ENCODE results near the gene GPR153.

Gene GPR153

GRCh38 chr1:6287029-6287428 lies 26.1 kb upstream of the GPR153 start:
- H3K4me3 ChIP-seq (ENCODE audit: insufficient read depth in 1 of 2, low read depth in 1 of 2, low read length in 2 of 2) = no peak overlapping the region
- H2BK15ac ChIP-seq (ENCODE audit: low read depth, poor library complexity, severe bottlenecking) = no peak overlapping the region
- no peak overlapping the region for H2BK5ac ChIP-seq (ENCODE audit: low read depth, low read length, poor library complexity, severe bottlenecking)
- H4K8ac ChIP-seq (ENCODE audit: low read length) = no peak overlapping the region
- peak overlapping the region; percentile 24 for H3K9ac ChIP-seq (ENCODE audit: low read length)
- H2AFZ ChIP-seq (ENCODE audit: low read depth, low read length) = no peak overlapping the region
- H3K4me1 ChIP-seq (ENCODE audit: control insufficient read depth, insufficient read depth, low read depth, low read length) = peaks cover 5% of the 10 kb centered on the region
- no peak overlapping the region for H3K4me2 ChIP-seq (ENCODE audit: low read length, poor library complexity, severe bottlenecking)
- H2BK12ac ChIP-seq (ENCODE audit: low read length in 2 of 2) = no peak overlapping the region
- no peak overlapping the region for H3K18ac ChIP-seq (ENCODE audit: low read depth in 1 of 2, low read length in 2 of 2)
- H3K27me3 ChIP-seq (ENCODE audit: control insufficient read depth in 1 of 2, insufficient read depth in 1 of 2, low read length in 2 of 2) = no peaks in the 10 kb centered on the region
- no peak overlapping the region for H2BK120ac ChIP-seq (ENCODE audit: low read depth, low read length)
- 96% methylated on average over 13 of the region's 13 CpGs for WGBS
- no peak overlapping the region for H3K23ac ChIP-seq (ENCODE audit: low read length in 2 of 2)
- peaks cover 0 to 55% of the 10 kb centered on the region in 2 experiments for H3K36me3 ChIP-seq (ENCODE audit: control insufficient read depth in 1 of 2, insufficient read depth in 2 of 2, low read depth in 1 of 2, low read length in 2 of 2)
- no peaks in the 10 kb centered on the region for H3K9me3 ChIP-seq (ENCODE audit: control insufficient read depth, low read length)
- H2AK5ac ChIP-seq (ENCODE audit: low read length, severe bottlenecking) = no peak overlapping the region
- H3K4ac ChIP-seq (ENCODE audit: low read depth in 1 of 2, low read length in 2 of 2) = no peak overlapping the region
- H3K14ac ChIP-seq (ENCODE audit: low read length in 2 of 2) = no peak overlapping the region
- H3K79me1 ChIP-seq (replicated peaks; ENCODE audit: low read length, poor library complexity, severe bottlenecking) = peaks cover 8% of the 10 kb centered on the region
- DNase-seq = no peak
- H4K91ac ChIP-seq (ENCODE audit: low read length) = no peak overlapping the region
- no peak overlapping the region for H3K27ac ChIP-seq (ENCODE audit: low read length, poor library complexity, severe bottlenecking)

GRCh38 chr1:6286266-6286665 lies 25.4 kb upstream of the GPR153 start:
- no peak overlapping the region for H2BK120ac ChIP-seq (ENCODE audit: low read depth, low read length)
- no peaks in the 10 kb centered on the region for H3K27me3 ChIP-seq (ENCODE audit: control insufficient read depth in 1 of 2, insufficient read depth in 1 of 2, low read length in 2 of 2)
- peaks cover 7% of the 10 kb centered on the region for H3K79me1 ChIP-seq (replicated peaks; ENCODE audit: low read length, poor library complexity, severe bottlenecking)
- no peak overlapping the region for H3K27ac ChIP-seq (ENCODE audit: low read length, poor library complexity, severe bottlenecking)
- no peak overlapping the region for H4K8ac ChIP-seq (ENCODE audit: low read length)
- no peak overlapping the region for H3K4me2 ChIP-seq (ENCODE audit: low read length, poor library complexity, severe bottlenecking)
- no peak for DNase-seq
- no peak overlapping the region for H2BK12ac ChIP-seq (ENCODE audit: low read length in 2 of 2)
- H2BK5ac ChIP-seq (ENCODE audit: low read depth, low read length, poor library complexity, severe bottlenecking) = no peak overlapping the region
- no peak overlapping the region for H3K23ac ChIP-seq (ENCODE audit: low read length in 2 of 2)
- no peak overlapping the region for H2BK15ac ChIP-seq (ENCODE audit: low read depth, poor library complexity, severe bottlenecking)
- H3K4me1 ChIP-seq (ENCODE audit: control insufficient read depth, insufficient read depth, low read depth, low read length) = peaks cover 3% of the 10 kb centered on the region
- WGBS = 97% methylated on average over 8 of the region's 8 CpGs
- H4K91ac ChIP-seq (ENCODE audit: low read length) = peak overlapping the region; percentile 48
- no peak overlapping the region for H2AFZ ChIP-seq (ENCODE audit: low read depth, low read length)
- H3K9me3 ChIP-seq (ENCODE audit: control insufficient read depth, low read length) = no peaks in the 10 kb centered on the region
- peaks cover 0 to 53% of the 10 kb centered on the region in 2 experiments for H3K36me3 ChIP-seq (ENCODE audit: control insufficient read depth in 1 of 2, insufficient read depth in 2 of 2, low read depth in 1 of 2, low read length in 2 of 2)
- no peak overlapping the region for H3K4ac ChIP-seq (ENCODE audit: low read depth in 1 of 2, low read length in 2 of 2)
- H3K18ac ChIP-seq (ENCODE audit: low read depth in 1 of 2, low read length in 2 of 2) = no peak overlapping the region
- no peak overlapping the region for H2AK5ac ChIP-seq (ENCODE audit: low read length, severe bottlenecking)
- no peak overlapping the region for H3K4me3 ChIP-seq (ENCODE audit: insufficient read depth in 1 of 2, low read depth in 1 of 2, low read length in 2 of 2)
- no peak overlapping the region for H3K9ac ChIP-seq (ENCODE audit: low read length)
- H3K14ac ChIP-seq (ENCODE audit: low read length in 2 of 2) = no peak overlapping the region

- DNase-seq = no peak
- Histone ChIP-seq H3K18ac (ENCODE audit: low read depth in 1 of 2, low read length in 2 of 2) (no peak overlapping the region), H3K4ac (ENCODE audit: low read depth in 1 of 2, low read length in 2 of 2) (no peak overlapping the region), H2AK5ac (ENCODE audit: low read length, severe bottlenecking) (no peak overlapping the region), H3K27me3 (ENCODE audit: control insufficient read depth in 1 of 2, insufficient read depth in 1 of 2, low read length in 2 of 2) (no peaks in the 10 kb centered on the region), H3K14ac (ENCODE audit: low read length in 2 of 2) (no peak overlapping the region), H2BK12ac (ENCODE audit: low read length in 2 of 2) (no peak overlapping the region), H4K91ac (ENCODE audit: low read length) (no peak overlapping the region), H2BK15ac (ENCODE audit: low read depth, poor library complexity, severe bottlenecking) (no peak overlapping the region), H2BK5ac (ENCODE audit: low read depth, low read length, poor library complexity, severe bottlenecking) (no peak overlapping the region), H3K79me1 (replicated peaks; ENCODE audit: low read length, poor library complexity, severe bottlenecking) (peaks cover 7% of the 10 kb centered on the region), H3K27ac (ENCODE audit: low read length, poor library complexity, severe bottlenecking) (no peak overlapping the region), H3K36me3 (ENCODE audit: control insufficient read depth in 1 of 2, insufficient read depth in 2 of 2, low read depth in 1 of 2, low read length in 2 of 2) (peaks cover 0 to 56% of the 10 kb centered on the region in 2 experiments), H2AFZ (ENCODE audit: low read depth, low read length) (no peak overlapping the region), H3K4me2 (ENCODE audit: low read length, poor library complexity, severe bottlenecking) (no peak overlapping the region), H2BK120ac (ENCODE audit: low read depth, low read length) (no peak overlapping the region), H4K8ac (ENCODE audit: low read length) (no peak overlapping the region), H3K9ac (ENCODE audit: low read length) (no peak overlapping the region), H3K4me3 (ENCODE audit: insufficient read depth in 1 of 2, low read depth in 1 of 2, low read length in 2 of 2) (no peak overlapping the region), H3K4me1 (ENCODE audit: control insufficient read depth, insufficient read depth, low read depth, low read length) (peaks cover 4% of the 10 kb centered on the region), H3K9me3 (ENCODE audit: control insufficient read depth, low read length) (no peaks in the 10 kb centered on the region), H3K23ac (ENCODE audit: low read length in 2 of 2) (no peak overlapping the region)
- 97% methylated on average over 11 of the region's 11 CpGs for WGBS
Observed at GRCh38 chr1:6285336-6285735, 24.4 kb upstream of the GPR153 start.

DNA sequence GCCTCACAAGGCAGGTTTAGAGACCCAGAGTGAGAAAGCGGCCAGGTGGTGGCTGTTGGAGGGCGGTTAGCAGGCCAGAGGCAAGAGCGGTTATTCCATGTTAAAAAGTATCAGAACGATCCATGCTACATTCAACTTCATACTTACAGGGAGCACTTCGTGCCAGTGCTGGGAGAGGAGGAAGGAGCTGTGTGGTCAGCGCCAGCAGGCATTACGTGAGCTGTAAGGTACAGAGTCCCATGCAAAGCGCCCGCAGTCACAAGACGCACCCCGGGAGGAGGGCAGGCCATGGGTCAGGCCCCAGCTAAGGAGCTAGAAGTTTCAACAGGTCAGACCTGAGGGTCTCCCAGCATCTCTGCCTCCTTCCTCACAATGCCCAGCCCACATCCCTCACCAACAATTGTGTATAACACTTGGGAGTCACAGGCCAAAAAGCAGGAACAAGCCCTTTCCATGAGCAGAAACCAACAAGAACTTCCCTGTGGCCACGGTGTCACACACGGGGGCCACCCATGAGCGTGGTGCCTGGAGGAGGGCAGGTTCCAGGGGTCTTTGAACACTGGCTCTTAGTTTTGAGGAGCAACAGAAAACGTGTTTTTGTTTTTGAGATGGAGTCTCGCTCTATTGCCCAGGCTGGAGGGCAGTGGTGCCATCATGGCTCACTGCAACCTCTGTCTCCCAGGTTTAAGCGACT lies 21.8 kb upstream of the GPR153 start:
- Histone ChIP-seq H2BK15ac (ENCODE audit: low read depth, poor library complexity, severe bottlenecking) (no peak overlapping the region), H2AFZ (ENCODE audit: low read depth, low read length) (no peak overlapping the region), H3K4me1 (ENCODE audit: control insufficient read depth, insufficient read depth, low read depth, low read length) (peaks cover 5% of the 10 kb centered on the region), H3K18ac (ENCODE audit: low read depth in 1 of 2, low read length in 2 of 2) (no peak overlapping the region), H4K8ac (ENCODE audit: low read length) (no peak overlapping the region), H2BK12ac (ENCODE audit: low read length in 2 of 2) (no peak overlapping the region), H3K36me3 (ENCODE audit: control insufficient read depth in 1 of 2, insufficient read depth in 2 of 2, low read depth in 1 of 2, low read length in 2 of 2) (peaks cover 0 to 64% of the 10 kb centered on the region in 2 experiments), H3K14ac (ENCODE audit: low read length in 2 of 2) (no peak overlapping the region), H2AK5ac (ENCODE audit: low read length, severe bottlenecking) (no peak overlapping the region), H3K4ac (ENCODE audit: low read depth in 1 of 2, low read length in 2 of 2) (no peak overlapping the region), H3K27ac (ENCODE audit: low read length, poor library complexity, severe bottlenecking) (no peak overlapping the region), H3K23ac (ENCODE audit: low read length in 2 of 2) (no peak overlapping the region), H3K4me3 (ENCODE audit: insufficient read depth in 1 of 2, low read depth in 1 of 2, low read length in 2 of 2) (no peak overlapping the region), H3K27me3 (ENCODE audit: control insufficient read depth in 1 of 2, insufficient read depth in 1 of 2, low read length in 2 of 2) (no peaks in the 10 kb centered on the region), H2BK5ac (ENCODE audit: low read depth, low read length, poor library complexity, severe bottlenecking) (no peak overlapping the region), H3K79me1 (replicated peaks; ENCODE audit: low read length, poor library complexity, severe bottlenecking) (peaks cover 3% of the 10 kb centered on the region), H3K9me3 (ENCODE audit: control insufficient read depth, low read length) (no peaks in the 10 kb centered on the region), H3K9ac (ENCODE audit: low read length) (no peak overlapping the region), H4K91ac (ENCODE audit: low read length) (no peak overlapping the region), H3K4me2 (ENCODE audit: low read length, poor library complexity, severe bottlenecking) (no peak overlapping the region), H2BK120ac (ENCODE audit: low read depth, low read length) (no peak overlapping the region)
- DNase-seq = no peak
- 97% methylated on average over 15 of the region's 17 CpGs for WGBS
